Cardiac muscle cell (in vitro differentiated cells and primary cell): ENCODE results near the gene AHSP. TPM values are rescaled to one million over a fixed set of nuclear protein-coding genes. Genes with fewer than 3 reads are reported as not detected.

Experiments used
- DNase-seq, 2 donors: peaks; one replicate each; pipeline versions ENCODE4 v3.0.0 to v3.0.0-alpha.2; 2010 to 2017; ENCODE audit warnings: low read depth in 1 of 2, low spot score in 1 of 2
- H3K27ac ChIP-seq: fragments of 200-600 bp; sonication (generic); 2 replicates; pipeline ENCODE4 v1.5.1; 2016
- H3K27me3 ChIP-seq: fragments of 200-600 bp; sonication (generic); 2 replicates; pipeline ENCODE4 v1.6.0; 2016; ENCODE audit warnings: control low read depth
- H3K36me3 ChIP-seq: fragments of 200-600 bp; sonication (generic); 2 replicates; pipeline ENCODE4 v1.5.1; 2016; ENCODE audit warnings: control low read depth
- H3K4me1 ChIP-seq: fragments of 200-600 bp; sonication (generic); 2 replicates; pipeline ENCODE4 v1.8.1; 2017; ENCODE audit warnings: low read depth, mild to moderate bottlenecking, mixed run types
- H3K4me3 ChIP-seq: fragments of 200-600 bp; sonication (generic); 2 replicates; pipeline ENCODE4 v1.5.1; 2016; ENCODE audit warnings: mild to moderate bottlenecking
- H3K9me3 ChIP-seq: fragments of 200-600 bp; sonication (generic); 2 replicates; pipeline ENCODE4 v1.5.1; 2017; ENCODE audit warnings: low read depth, mild to moderate bottlenecking, control low read depth
- CTCF ChIP-seq: IDR thresholded peaks from 2 replicates; pipeline ENCODE4 v1.5.1; 2012; ENCODE audit warnings: low read depth, mild to moderate bottlenecking, low read length
- polyA plus RNA-seq: library from polyadenylated mRNA; unstranded; fragments of >200 nt; fragmentation: Nextera tagmentation; extraction: Ambion mirVana; gene quantifications from 2 replicates; pipeline ENCODE4 v1.2.1, GENCODE V29; 2016
- total RNA-seq: library from RNA; depleted of rRNA; stranded (reverse); fragments of >200 nt; gene quantifications from 2 replicates; pipeline ENCODE4 v1.2.3, GENCODE V29; 2016

AHSP gene
- total and polyA plus RNA-seq, 2 experiments from 2014 or later, result not detected

- Histone ChIP-seq H3K27ac (no peak overlapping the region), H3K36me3 (no peaks in the 10 kb centered on the region), H3K9me3 (no peaks in the 10 kb centered on the region), H3K4me3 (peak overlapping the region; percentile 29), H3K4me1 (no peaks in the 10 kb centered on the region), H3K27me3 (peaks cover 43% of the 10 kb centered on the region)
- TF ChIP-seq CTCF, result no peak
- no peak for DNase-seq
These were observed 2.2 kb downstream of the AHSP start for GRCh38 chr16:31529937-31530312.

GRCh38 chr16:31530405-31530804 lies 2.7 kb downstream of the AHSP start:
- no peak for DNase-seq
- H3K9me3 ChIP-seq, result no peaks in the 10 kb centered on the region
- peaks cover 43% of the 10 kb centered on the region for H3K27me3 ChIP-seq
- no peak overlapping the region for H3K4me3 ChIP-seq
- H3K36me3 ChIP-seq, result no peaks in the 10 kb centered on the region
- TF ChIP-seq CTCF, result no peak
- H3K27ac ChIP-seq, result no peak overlapping the region
- no peaks in the 10 kb centered on the region for H3K4me1 ChIP-seq

DNA sequence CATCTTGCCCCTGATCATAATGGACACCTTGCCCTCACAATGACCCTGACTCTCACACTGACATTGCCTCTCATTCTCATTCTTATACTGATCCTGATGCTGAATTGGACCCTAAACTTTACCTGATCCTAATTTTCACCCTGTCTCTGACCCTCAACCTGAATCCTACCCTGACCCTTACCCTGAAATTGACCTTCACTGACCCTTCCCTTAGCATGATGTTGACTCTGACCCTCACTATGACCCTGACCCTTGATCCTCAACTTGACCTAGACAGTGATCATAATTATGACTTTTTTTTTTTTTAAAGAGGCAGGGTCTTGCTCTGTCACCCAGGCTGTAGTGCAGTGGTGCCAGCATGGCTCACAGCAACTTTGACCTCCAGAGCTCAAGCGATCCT lies 3.4 kb downstream of the AHSP start:
- no peak for DNase-seq
- Histone ChIP-seq H3K9me3 (no peaks in the 10 kb centered on the region), H3K27ac (no peak overlapping the region), H3K4me1 (no peaks in the 10 kb centered on the region), H3K27me3 (peaks cover 43% of the 10 kb centered on the region), H3K4me3 (no peak overlapping the region), H3K36me3 (no peaks in the 10 kb centered on the region)
- TF ChIP-seq CTCF, result no peak

- Histone ChIP-seq H3K4me1 (no peaks in the 10 kb centered on the region), H3K27me3 (peaks cover 41% of the 10 kb centered on the region), H3K36me3 (no peaks in the 10 kb centered on the region), H3K27ac (no peak overlapping the region), H3K9me3 (no peaks in the 10 kb centered on the region), H3K4me3 (no peak overlapping the region)
- TF ChIP-seq CTCF, result no peak
- DNase-seq, result no peak
These were observed 4.4 kb downstream of the AHSP start for GRCh38 chr16:31532120-31532519.

DNA sequence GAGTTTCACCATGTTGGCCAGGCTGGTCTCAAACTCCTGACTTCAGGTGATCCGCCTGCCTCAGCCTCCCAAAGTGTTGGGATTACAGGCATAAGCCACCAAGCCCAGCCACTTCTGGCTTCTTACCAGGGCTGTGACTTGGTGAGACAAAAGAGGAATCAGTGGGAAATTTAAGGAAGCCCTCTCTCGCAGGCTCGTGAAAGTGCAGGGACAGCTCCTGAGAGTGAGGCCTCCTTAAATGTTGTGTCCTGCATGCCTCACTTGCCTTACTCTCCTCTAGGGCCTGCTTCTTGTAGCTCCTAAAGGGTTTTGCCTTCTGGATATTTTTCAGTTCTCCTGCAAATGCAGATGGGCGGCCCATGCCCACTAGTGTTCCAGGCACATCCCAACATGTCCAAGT lies 5.2 kb downstream of the AHSP start:
- DNase-seq, result no peak
- Histone ChIP-seq H3K27me3 (peaks cover 33% of the 10 kb centered on the region), H3K9me3 (no peaks in the 10 kb centered on the region), H3K27ac (no peak overlapping the region), H3K36me3 (no peaks in the 10 kb centered on the region), H3K4me1 (no peaks in the 10 kb centered on the region), H3K4me3 (no peak overlapping the region)
- TF ChIP-seq CTCF, result no peak

DNA sequence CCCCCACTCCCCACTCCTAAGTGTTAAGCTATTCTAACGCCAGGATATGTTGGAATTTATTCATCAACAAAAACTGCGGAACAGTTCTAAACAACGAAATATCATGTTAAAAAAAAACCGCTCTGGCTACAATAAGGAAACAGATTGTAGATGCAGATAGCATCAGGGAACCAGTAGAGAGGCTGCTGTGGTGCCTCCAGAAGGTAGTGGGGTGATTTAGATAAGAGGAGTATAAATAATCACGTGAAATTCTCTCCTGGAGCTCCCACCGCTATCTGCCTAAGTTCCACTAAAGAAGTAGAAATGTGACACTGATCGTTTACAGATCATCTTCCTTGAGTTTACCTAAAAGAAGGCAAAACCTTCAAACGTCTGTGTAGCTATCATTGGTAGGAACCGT lies 8.0 kb downstream of the AHSP start:
- Histone ChIP-seq H3K4me1 (no peaks in the 10 kb centered on the region), H3K36me3 (no peaks in the 10 kb centered on the region), H3K27ac (no peak overlapping the region), H3K27me3 (peaks cover 5% of the 10 kb centered on the region), H3K9me3 (no peaks in the 10 kb centered on the region), H3K4me3 (no peak overlapping the region)
- DNase-seq, result no peak
- no peak for TF ChIP-seq CTCF
